NCI-H1436 (cell line): Measurements from ENCODE around the gene WDR38.
A peak's percentile ranks its signal among the peaks of the same experiment; 100 is the strongest.

Experiments used
- DNase-seq: peaks from one replicate; lab custom pipeline; 2025; lab: John Stamatoyannopoulos, UW

WDR38 gene

DNA sequence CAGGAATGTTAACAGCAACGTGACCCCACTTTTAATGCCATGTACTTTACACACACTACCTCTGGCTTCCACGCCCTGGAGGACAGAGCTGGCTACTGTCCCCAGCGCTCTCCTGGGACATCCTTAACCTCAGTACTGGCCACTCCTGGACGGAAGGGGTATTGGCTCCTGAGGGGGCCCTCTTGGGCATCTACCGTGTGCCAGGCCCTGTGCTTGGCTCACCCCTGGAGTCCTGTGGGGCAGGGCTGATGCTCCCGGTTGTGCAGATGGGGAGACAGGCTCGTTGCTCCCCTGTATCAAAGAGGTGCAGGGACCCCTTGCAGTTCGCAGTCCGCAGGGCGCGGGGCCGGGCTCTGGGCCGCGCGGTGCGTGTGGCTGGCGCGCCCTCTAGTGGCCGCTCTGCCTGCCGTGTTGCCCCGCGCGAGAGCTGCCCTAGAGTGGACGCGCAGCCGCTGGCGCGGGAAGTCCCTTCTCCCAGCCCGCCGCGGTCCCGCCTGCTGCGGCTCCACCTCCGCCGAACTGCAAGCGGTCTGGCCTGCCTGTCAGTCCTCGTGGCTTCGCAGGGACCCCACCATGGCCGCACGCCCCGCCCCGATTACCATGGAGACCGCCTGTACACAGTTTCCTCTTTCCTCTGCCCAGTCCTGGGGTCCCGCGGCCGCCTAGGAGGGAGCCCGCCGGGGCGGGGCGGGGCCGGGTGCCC, at the start of gene WDR38:
Gene WDR38, plus strand, starts transcription at position 632 of the 703 bp plus-strand sequence. CDS start 72 bp downstream, outside the sequence.
- DNase-seq, result peak; percentile 53

DNA sequence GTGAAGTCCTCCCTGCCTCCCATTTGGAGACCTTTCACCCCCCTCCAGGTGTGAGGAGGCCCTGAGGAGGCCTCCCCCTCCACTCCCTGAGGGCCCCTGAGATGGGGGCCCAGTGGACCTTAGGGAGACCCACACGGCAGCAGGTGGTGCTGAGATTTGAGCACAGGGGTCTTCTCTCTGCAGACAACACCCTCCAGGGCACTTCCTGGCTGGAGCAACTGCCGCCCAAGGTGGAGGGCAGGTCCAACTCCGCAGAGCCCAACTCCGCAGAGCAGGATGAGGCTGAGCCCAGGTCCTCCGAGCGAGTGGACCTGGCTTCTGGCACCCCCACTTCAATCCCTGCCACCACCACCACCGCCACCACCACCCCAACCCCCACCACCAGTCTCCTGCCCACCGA, 49.3 kb upstream of the WDR38 start:
- no peak for DNase-seq

DNA sequence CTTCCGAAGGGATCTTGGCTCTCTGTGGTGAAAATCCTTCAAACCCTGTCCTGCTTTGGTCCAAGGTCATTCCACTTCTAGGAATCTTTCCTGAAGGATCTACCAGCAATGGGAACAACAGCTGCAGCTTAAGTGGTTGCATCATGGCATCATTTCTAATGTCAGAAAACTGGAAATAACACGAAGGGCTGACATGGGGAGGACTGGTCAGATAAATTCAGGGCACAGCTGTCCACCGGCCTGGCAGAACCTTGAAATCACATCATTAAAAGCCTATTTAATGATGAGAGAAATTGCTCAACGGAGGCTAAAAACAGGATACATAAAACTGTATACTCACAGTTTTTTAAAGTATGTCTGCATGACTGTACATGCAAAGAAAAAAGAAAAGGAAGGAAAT, 48.1 kb upstream of the WDR38 start:
- no peak for DNase-seq

- DNase-seq, result no peak
Measured at GRCh38 chr9:124808246-124808956, 44.9 kb upstream of the WDR38 start.

DNA sequence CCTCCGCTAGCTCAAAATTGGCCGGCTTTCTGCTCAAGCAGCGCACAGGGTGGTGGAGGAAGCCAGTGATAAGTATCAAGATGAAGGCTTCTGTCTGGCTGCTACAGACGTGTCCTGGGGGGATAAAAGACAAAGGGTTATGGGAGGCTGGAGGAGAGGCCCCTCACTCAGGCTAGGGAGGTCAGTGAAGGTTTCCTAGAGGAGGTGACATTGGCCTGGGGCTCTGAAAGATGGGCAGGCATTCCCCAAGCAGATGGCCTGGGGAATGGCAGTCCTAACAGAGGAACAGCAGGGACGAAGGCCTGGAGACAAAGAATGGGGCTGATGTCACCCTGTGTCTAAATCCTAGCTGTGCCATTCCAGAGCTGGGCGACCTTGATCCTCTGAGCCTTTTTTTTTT, 44.0 kb upstream of the WDR38 start:
- DNase-seq, result no peak

- DNase-seq, result no peak
Measured at GRCh38 chr9:124809741-124810500, 43.3 kb upstream of the WDR38 start.

DNA sequence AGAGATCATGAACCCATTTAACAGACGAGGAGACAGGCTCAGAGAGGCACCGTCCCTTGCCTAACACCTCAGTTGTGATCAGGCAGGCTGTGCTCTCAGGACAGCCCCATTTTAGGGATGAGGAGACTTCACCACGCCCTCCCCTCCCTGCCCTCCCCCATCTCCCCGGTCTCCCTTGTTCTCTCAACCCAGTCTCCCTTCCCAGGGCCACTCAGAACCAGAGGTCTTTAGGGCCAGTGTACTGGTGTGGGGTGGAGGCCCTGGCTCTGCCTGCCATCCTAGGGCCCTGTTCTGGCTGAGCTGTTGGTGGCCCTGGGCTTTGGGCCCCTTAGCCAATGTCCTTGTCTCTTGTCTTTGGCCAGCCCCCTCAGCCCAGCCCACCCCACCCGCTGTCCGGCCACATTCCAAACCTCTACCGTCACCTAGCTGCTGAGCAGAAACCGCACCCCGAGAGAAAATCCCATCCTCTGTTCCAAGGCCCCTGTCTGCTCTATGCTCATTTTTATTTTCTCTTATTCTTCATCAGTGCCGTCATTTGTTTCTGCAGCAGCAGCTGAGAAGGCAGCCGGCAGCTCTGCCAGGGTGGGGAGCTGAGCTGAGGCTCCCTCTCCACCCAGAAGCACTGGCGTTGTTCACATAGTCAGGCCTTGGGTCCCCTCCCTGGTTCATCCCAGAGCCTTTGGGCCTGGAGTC, 42.5 kb upstream of the WDR38 start:
- no peak for DNase-seq

- DNase-seq, result no peak
Measured at GRCh38 chr9:124812441-124812876, 40.8 kb upstream of the WDR38 start.

DNA sequence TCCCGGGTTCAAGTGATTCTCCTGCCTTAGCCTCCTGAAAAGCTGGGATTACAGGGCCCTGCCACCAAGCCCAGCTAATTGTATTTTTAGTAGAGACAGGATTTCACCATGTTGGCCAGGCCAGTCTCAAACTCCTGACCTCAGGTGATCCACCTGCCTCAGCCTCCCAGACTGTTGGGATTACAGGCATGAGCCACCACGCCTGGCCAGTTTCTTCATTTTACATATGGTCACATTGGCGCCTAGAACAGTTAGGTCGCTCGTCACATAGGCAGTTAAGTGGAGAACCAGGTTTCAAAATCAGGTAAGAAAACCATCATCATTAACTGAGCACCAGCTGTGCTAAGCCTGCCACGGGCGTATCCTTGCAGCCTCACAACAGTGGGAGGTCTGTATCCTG, 40.2 kb upstream of the WDR38 start:
- DNase-seq, result no peak

DNA sequence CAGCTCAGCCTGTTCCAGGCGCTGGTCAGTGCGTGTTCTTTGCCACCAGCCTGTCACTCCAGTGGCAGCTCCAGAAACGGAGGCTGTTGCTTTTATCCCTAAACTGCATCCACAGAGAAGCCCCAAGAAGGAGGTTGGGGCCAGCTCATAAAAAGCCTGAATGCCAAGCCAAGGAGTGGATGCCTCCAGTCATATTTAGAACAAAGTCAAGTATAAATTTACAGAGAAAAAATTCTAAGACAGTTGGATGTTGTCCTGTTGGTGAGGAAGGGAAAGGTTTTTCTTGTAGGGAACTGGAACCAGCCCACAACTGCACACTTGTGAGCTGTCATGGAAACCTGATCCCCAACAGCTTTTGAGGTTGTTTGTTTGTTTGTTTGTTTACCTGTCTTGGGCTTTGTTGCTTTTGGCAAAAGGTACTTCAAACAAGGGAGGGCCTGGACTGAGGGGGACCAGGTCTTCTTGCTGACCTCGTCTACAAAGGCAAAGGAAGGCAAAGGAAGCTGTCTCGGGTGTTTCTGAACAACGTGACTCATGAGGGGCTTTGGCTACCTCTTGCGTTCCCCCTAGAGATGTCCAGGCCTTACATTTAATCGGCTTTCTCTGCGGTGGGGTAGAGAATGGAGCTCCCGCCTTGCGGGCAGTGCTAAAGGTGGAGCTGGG, 39.6 kb upstream of the WDR38 start:
- no peak for DNase-seq

GRCh38 chr9:124814164-124814535, 39.1 kb upstream of the WDR38 start:
- no peak for DNase-seq

DNA sequence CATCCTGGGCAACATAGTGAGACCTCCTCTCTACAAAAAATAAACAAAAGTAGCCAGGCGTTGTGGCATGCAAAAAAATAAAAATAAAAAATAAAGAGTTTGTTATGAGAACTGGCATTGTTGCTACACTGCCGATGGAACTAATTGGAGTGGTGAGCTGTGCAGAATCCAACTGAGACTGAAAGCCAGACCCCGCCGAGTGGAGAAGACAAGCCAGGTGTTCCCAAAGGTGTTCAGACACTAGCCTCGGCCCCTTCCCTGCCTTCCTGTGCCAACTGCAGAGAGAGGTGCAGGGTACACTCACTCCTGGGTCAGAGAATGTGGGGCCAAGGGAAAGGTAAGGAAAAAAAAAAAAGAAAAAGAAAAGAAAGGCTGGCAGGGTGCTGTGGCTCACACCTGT, 37.7 kb upstream of the WDR38 start:
- DNase-seq, result no peak

DNA sequence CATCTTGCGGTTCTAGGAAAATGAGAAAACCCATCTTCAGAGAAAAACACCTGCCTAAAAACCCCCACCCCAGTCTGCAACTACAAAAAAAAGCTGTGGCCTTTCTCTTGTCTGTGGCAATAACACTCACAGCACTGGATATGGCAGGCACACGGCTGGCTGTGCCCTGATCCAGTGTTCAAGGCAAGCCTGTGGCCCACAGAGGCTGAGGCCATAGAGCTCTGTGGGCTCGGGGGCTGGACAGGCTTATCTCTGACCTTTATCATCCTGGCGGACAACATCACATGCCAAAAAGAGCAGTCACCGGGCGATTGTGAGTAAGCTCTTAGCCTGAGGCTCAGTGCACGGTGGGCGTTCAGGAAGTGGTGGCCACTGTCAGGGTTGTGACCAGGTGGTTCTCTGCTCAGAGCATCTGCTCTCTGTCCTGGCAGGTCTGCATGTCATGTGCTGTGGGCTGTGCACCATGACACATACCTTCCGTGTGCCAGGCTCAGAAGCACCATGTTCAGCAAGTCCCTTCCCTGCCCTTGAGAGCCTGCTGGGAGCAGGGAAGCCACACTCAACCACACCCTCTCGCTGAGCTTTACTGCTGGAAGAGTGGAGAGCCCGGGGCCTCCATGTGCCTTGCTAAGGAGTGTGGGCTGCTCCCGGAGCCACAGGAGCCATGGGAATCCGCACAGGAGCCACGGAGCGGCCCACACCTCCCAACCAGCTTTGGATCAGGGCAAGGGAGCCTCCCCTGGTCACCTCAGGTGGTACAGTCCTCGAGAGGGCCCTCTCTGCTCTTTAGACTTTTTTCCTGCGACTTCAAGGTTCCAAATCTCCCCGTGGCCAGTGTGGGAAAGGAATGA, 34.6 kb upstream of the WDR38 start:
- DNase-seq, result no peak

- DNase-seq, result no peak
Measured at GRCh38 chr9:124820698-124821623, 32.3 kb upstream of the WDR38 start.

DNA sequence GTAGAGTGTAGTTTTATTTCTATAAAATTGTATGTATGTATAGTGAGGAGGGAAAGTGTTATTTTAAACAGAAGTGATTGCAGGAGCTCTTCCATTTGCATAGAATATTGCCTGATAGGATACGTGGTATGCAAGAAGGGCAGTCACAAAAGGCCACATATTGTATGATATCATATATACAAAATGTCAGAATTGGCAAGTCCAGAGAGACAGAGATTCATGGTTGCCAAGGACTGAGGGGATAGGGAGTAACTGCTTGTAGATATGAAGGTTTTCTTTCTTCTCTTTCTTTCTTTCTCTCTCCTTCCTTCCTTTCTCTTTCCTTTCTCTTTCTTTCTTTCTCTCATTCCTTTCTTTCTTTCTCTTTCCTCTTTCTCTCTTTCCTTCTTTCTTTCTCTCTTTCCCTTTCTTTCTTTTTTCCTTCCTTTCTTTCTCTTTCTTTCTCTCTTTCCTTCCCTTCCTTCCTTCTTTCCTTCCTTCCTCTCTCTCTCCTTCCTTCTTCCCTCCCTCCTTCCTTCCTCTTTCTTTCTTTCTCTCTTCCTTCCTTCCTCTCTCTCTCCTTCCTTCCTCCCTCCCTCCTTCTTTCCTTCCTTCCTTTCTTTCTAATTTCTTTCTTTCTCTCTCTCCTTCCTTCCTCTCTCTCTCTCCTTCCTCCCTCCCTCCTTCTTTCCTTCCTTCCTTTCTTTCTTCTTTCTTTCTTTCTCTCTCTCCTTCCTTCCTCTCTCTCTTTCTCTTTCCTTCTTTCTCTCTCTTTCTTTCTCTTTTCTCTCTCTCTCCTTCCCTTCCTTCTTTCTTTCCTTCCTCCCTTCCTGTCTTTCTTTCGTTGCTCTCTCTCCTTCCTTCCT, 24.5 kb upstream of the WDR38 start:
- no peak for DNase-seq

DNA sequence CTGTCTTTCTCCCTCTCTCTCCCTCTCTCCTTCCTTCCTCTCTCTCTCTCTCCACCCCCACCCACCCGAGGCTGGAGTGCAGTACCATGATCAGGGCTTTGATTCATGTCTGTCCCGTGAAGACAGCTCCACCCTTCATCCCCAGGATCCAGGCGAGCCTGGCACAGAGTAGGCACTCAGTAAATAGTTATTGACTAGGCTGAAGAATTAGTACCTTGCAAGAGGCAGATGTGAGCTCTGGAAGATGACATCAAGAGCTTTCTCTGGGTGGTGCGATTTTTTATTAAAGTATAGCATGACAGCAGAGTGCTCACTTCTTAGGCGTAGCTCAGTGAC, 24.0 kb upstream of the WDR38 start:
- DNase-seq, result no peak

- DNase-seq, result no peak
Measured at GRCh38 chr9:124830593-124830992, 22.7 kb upstream of the WDR38 start.

DNA sequence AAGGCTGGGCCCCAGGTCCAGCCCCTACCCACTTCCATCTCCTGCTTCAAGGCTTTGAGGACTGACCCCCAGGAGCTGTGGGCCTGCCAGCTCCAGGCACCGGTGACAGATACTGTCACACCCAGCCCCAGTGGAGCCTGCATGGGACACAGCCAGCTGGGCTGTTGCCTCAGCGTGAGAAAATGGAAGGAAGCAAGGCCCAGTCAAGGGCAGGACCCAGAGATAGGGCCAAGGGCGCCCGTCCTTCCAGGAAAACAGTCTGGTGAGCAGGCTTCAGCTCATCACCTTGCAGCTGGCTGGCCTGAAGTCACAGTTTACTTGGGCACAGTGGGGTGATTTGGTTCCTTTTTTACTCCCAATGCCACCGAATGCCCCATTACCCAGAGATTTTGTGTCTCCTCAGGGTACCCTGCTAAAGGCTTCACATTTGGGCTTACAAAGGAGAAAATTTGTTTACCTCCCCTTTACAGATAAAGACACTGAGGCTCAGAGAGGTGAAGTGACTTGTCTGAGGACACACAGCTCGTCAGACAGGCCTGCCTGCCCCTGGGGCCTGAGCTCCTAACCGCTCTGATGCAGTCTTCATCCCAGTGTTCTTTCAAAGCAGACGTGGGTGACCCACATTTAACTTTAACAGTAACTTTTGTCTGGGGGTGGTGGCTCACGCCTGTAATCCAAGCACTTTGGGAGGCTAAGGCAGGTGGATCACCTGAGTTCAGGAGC, 21.5 kb upstream of the WDR38 start:
- DNase-seq, result no peak
